ENCODE data around the gene RAB26.

RAB26 gene

DNA sequence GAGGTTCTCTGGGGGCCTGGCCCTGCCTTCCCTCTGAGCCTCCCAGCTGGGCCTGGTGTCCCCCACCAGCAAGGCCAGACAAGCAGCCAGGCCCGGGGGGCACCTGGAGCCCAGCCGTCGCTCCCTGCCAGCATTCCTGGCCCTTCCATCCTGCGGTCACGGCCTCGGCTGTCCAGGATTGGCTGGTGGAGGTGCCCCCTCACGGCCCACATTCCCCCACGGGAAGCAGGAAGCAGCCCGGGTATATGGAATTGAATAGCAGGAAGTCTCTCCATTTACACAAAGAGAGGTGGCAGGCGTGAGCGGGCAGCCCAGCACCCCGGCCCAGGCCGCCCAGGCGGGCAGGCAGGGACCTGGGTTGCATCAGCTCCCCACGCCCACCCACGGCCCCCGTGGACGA is 21.7 kb downstream of the RAB26 start:
- TF ChIP-seq CTCF (IDR thresholded peaks at IDR 0.05; ENCODE audit: low read length) (no peak), EZH2 (optimal IDR thresholded peaks at IDR 0.05; ENCODE audit: low read depth, low read length) (no peak), EZH2phosphoT487 (IDR thresholded peaks at IDR 0.05; ENCODE audit: low read length) (no peak)
- no peaks in the 10 kb centered on the region for H3K36me3 ChIP-seq (replicated peaks; ENCODE audit: insufficient read depth, low read length)
- H3K4me1 ChIP-seq (ENCODE audit: low read length) = no peaks in the 10 kb centered on the region
- no peak overlapping the region for H2AFZ ChIP-seq (ENCODE audit: low read length)
- H3F3A ChIP-seq (ENCODE audit: insufficient read depth, low read length) = no peaks in the 10 kb centered on the region
- no peaks in the 10 kb centered on the region for H3K9me3 ChIP-seq (replicated peaks; ENCODE audit: insufficient read depth, low read length)
- H3K27ac ChIP-seq (ENCODE audit: low read length) = no peak overlapping the region
- no peak overlapping the region for H3K9ac ChIP-seq (ENCODE audit: low read length)
- H3K79me2 ChIP-seq (ENCODE audit: low read length) = no peaks in the 10 kb centered on the region
- no peaks in the 10 kb centered on the region for H3K9me2 ChIP-seq (replicated peaks; ENCODE audit: insufficient read depth, low read length)
- H3K4me3 ChIP-seq (ENCODE audit: low read length) = no peak overlapping the region
- DNase-seq = no peak
- H3K4me2 ChIP-seq (ENCODE audit: low read depth, low read length) = no peak overlapping the region
- no peaks in the 10 kb centered on the region for H4K20me1 ChIP-seq (ENCODE audit: insufficient read depth, low read length)
- no peaks in the 10 kb centered on the region for H3K27me3 ChIP-seq (replicated peaks; ENCODE audit: insufficient read depth, low read length)

DNA sequence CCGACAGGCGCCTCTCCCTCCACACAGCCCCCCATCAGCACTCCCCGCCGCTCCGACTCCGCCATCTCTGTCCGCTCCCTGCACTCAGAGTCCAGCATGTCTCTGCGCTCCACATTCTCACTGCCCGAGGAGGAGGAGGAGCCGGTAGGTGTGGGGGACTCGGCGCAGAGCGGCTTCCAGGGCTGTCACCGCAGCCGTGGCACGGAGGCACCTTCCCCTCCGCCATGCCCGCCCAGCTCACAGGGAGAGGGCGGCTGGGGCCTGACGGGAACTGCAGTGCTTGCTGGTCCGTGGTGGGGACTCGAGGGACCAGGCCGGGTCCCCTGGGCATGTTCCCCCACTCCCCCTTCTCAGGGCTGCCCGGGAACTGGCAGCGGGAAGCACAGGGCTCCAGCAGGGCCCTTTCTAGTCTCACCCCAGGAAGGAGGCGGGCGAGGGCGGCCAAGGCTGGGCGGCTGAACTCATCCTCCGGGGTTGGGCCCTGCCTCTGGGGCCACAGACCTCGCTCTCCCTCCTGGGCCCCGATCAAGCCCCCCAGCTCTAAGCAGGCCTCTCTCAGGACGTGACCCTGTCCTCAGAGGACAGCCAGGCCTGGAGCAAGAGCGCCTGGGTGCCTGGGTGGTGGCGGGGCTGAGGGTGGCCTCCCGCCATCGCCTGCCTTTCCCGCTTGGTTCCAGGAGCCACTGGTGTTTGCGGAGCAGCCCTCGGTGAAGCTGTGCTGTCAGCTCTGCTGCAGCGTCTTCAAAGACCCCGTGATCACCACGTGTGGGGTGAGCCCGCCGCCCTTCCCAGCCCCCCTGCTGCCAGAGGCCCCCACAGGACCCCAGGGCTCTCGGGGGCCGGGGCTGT is 22.4 kb downstream of the RAB26 start:
- Histone ChIP-seq H3K4me3 (ENCODE audit: low read length) (no peak overlapping the region), H3K27ac (ENCODE audit: low read length) (no peak overlapping the region), H3K9me3 (replicated peaks; ENCODE audit: insufficient read depth, low read length) (no peaks in the 10 kb centered on the region), H3F3A (ENCODE audit: insufficient read depth, low read length) (no peaks in the 10 kb centered on the region), H3K9me2 (replicated peaks; ENCODE audit: insufficient read depth, low read length) (no peaks in the 10 kb centered on the region), H3K27me3 (replicated peaks; ENCODE audit: insufficient read depth, low read length) (no peaks in the 10 kb centered on the region), H4K20me1 (ENCODE audit: insufficient read depth, low read length) (no peaks in the 10 kb centered on the region), H2AFZ (ENCODE audit: low read length) (no peak overlapping the region), H3K36me3 (replicated peaks; ENCODE audit: insufficient read depth, low read length) (no peaks in the 10 kb centered on the region), H3K4me2 (ENCODE audit: low read depth, low read length) (no peak overlapping the region), H3K79me2 (ENCODE audit: low read length) (no peaks in the 10 kb centered on the region), H3K9ac (ENCODE audit: low read length) (no peak overlapping the region), H3K4me1 (ENCODE audit: low read length) (no peaks in the 10 kb centered on the region)
- TF ChIP-seq CTCF (IDR thresholded peaks at IDR 0.05; ENCODE audit: low read length) (no peak), EZH2phosphoT487 (IDR thresholded peaks at IDR 0.05; ENCODE audit: low read length) (no peak), EZH2 (optimal IDR thresholded peaks at IDR 0.05; ENCODE audit: low read depth, low read length) (no peak)
- no peak for DNase-seq

- no peaks in the 10 kb centered on the region for H3K36me3 ChIP-seq (replicated peaks; ENCODE audit: insufficient read depth, low read length)
Measured at GRCh38 chr16:2171601-2172178, 23.3 kb downstream of the RAB26 start.

More at GRCh38 chr16:2171601-2172178, 23.3 kb downstream of the RAB26 start:
- H2AFZ ChIP-seq (ENCODE audit: low read length) = no peak overlapping the region
- no peak overlapping the region for H3K27ac ChIP-seq (ENCODE audit: low read length)
- no peaks in the 10 kb centered on the region for H3K27me3 ChIP-seq (replicated peaks; ENCODE audit: insufficient read depth, low read length)
- H3F3A ChIP-seq (ENCODE audit: insufficient read depth, low read length) = no peaks in the 10 kb centered on the region
- H3K4me3 ChIP-seq (ENCODE audit: low read length) = no peak overlapping the region
- H3K9me3 ChIP-seq (replicated peaks; ENCODE audit: insufficient read depth, low read length) = no peaks in the 10 kb centered on the region
- no peaks in the 10 kb centered on the region for H3K9me2 ChIP-seq (replicated peaks; ENCODE audit: insufficient read depth, low read length)
- no peaks in the 10 kb centered on the region for H3K4me1 ChIP-seq (ENCODE audit: low read length)
- H3K9ac ChIP-seq (ENCODE audit: low read length) = no peak overlapping the region
- H3K79me2 ChIP-seq (ENCODE audit: low read length) = no peaks in the 10 kb centered on the region
- DNase-seq = no peak
- TF ChIP-seq EZH2phosphoT487 (IDR thresholded peaks at IDR 0.05; ENCODE audit: low read length) (no peak), CTCF (IDR thresholded peaks at IDR 0.05; ENCODE audit: low read length) (no peak), EZH2 (optimal IDR thresholded peaks at IDR 0.05; ENCODE audit: low read depth, low read length) (no peak)
- H4K20me1 ChIP-seq (ENCODE audit: insufficient read depth, low read length) = no peaks in the 10 kb centered on the region
- H3K4me2 ChIP-seq (ENCODE audit: low read depth, low read length) = no peak overlapping the region
